Stimulated activated naive CD4-positive, alpha-beta T cell treated with Interleukin-2 at 50 U/mL for 16 hours (primary cell): ENCODE results near the gene ACKR2.

ENCODE experiments used
- DNase-seq: peaks from one replicate; lab custom pipeline; 2025; lab: John Stamatoyannopoulos, UW

Gene ACKR2

DNA sequence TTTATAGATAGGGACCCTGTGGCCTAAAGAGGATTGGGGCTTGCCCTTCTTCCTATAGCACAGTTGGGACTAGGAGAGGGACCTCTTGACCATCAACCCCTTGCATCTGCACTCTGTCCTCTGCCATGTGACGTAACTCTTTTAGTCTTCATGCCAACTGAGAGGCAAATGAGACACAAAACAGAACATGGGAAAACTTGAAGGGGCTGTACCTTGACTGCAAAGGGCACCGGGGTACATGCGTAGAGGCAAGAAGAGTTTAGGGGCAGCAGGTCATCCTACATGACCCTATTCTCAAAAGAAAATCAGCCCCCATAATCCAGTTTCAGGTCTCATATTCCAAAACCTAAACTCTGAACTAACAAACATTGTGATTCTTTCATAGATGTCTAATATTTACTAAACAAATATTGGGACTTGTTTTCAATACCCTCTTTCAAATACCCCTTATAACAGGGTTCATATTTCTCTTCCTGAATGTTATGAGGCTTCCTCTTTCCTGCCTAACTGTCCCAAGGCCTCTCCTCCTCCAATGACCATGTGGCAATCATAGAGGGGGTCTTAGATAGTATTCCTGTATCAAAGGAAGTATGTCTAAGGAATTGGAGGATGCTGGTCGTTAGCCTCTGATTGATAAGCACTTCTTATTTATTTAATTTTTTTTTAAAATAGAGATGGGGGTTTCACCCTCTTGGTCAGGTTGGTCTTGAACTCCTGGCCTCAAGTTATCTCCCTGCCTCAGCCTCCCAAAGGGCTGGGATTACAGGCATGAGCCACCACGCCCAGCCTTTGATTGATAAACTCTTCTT is 20.6 kb downstream of the ACKR2 start:
- DNase-seq: no peak

DNA sequence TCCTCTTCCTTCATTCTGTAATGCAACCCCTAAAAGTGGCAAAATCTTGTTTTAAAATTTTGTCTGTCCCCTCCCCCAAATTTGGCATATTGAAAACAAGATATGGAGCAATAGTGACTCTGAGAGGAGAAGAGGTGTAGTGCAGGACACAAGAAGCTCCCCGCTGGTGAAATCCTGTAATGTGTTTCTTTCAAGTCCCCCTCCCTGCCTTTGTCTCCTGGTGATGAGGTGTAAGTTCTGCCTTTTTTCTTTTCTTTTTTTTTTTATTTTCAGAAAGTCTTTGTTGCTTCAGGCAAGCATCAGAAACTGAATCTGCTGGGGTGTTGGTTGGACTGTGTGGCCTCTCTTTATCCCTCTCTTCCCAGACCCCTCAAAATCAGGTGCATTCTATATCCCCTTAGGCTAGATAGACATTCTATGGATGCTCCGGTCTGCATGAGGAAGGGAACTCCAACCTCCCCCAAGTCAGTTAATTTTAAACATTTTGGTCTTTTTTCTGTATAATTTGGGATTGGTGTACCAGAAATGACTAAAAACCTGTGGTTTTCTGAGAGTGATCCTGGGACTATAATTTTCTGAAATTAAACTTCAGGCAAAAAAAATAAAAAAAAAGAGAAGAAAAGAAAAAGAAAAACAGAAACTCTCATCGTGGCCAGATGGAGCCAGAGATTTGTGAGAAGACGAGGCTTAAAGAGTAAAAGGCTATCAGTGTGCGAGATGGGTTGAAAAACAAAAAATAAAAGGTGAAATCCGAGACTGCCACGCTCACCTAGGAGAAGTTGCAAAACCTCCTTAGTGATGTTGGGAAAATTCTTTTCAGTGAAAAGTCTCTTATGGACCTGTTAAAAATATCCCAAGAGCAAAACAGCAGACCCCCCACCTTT is 21.4 kb downstream of the ACKR2 start:
- no peak for DNase-seq

DNA sequence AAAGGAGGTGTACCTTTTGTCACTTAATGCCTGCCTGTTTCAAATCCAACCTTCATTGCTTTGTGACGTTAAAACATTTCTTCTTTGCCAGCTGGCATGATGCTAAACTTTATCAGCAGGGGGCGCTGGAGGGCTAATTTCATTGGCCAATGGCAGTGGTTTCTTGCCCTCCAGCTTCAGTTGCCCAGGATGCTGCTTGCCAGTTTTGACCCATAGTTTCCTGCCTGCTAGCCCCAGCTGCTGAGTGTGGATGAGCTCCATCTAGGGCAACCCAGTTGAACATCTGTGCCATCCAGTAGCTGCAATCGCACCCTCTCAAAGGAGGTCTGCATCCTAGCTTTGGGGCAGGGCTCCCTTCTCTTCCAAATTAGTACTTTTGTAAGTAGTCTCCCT is 22.1 kb downstream of the ACKR2 start:
- peak; percentile 60 for DNase-seq

DNA sequence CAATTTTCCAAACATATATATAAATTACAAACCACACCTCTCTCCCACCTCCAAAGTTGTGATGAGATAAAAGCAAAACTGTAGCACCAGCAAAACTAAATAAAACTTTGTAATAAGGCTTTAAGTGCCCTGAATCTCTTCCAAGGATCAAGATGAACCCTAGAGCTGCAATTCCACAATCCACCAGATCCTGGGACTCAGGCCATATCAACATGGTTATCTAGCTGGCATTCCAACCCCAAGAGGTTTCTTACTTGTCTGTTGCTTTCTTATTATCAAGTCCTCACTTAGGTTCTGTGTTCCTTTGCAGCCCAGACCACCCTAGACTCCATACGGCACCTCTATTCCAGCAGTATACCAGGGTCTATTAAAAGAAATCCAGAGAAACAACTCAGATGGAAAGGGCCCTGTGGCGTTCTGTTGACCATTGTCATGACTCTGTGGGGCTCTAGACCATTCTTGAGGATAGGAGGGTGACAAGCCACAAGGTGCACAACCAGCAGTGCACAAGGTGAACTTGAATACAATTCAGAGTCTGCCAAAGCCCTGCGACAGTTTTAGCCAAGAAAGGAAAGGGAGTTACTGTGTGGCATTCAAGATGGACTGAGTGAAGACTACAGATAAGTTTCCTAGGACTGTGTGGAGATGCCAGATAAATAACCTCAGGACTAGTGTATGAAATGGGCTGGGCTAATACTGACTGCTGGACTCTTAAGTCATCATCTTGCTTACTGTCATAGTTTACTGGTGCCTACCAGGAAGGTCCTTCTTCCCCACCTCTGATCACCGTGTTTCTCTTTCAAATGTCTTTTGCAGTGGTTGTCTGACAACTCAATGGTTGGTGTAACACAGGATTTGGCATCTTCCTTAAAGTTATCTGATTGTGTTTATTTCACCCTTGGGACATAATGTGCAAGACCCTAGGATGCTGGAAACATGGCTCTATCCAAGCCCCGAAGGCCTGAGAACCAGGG is 27.2 kb downstream of the ACKR2 start:
- no peak for DNase-seq

DNA sequence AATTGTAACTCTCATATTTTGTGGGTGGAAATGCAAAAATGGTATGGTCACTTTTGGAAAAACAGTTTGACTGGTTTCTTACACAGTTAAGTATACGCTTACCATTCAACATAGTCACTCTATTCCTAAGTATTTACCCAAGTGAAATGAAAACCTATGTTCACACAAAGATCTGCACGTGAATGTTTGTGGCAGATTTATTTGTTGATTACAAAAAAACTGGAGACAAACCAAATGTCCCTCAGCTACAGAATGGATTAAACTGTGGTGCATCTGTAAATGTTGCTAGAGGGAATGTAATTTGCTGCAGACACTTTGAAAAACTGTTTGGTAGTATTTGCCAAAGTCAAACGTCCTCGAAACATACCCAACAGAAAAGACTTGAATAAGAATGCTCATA is 29.3 kb downstream of the ACKR2 start:
- DNase-seq: no peak

DNA sequence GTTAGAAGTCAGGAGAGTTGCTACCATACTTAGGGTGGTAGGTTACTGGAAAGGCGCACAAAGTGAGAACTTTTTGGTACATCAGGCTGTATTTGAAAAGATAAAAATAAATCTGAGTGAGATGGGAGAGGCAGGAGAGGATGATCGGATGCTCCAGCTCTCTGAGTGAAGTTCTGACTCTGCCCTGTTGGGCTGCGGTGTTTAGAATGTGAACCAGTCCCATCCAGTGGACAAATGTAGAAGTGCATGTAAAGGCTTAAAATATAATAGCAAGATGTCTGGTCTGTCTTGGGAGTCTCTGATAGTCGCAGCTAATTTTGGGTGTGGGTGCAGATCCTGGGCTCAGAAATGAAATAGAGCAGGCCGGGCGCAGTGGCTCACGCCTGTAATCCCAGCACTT is 30.4 kb downstream of the ACKR2 start:
- DNase-seq: no peak

DNA sequence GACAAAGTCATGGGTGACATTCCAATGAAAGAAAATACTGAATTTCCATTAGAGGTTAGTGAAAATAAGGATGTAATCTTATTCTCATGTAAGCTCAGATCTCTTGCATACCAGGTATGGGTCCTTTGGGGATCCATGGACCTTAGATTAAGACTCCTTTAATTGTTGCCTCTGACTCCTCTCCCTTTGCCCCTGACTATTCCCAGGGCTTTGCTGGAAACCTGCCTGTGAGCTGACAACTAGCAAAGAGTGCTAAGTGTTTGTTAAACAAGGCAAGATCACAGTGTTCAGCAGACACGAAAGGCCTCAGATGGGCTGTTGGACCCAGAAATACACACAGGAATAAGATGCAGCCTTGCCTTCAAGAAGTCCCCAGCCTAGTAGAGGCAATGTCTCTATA is 32.1 kb downstream of the ACKR2 start:
- DNase-seq: no peak

DNA sequence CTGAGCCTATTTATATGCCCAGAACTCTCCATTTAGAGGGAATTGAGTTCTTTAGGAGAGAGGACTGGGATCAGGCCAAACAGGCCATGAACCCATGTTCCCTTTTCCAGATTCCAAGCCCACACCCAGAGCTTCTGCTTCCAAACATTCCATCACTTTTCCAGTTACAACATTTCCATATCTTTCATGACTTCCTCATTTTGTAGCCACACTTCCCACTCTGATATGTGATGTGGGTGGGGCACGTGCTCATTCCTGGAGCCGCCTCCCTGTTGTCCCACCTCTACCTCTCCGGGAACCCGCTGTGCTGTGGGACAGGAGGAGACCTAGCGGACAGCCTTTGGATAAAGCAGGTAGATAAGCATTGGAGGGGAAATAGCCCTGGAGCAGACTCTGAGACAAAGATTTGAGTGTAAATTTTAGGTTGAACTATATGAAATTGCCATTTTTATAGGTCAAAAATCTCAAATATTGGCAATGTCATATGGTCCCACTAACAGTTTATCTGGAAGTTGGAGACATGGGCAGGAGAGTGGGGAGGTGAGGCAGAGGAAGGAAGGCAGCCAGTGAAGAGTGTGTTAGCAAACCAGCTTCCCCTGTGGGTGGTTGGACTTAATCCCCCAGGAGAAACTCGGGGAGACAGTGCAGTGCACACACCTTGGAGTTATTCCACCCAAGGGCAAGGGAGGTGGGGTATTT is 34.6 kb downstream of the ACKR2 start:
- DNase-seq: no peak

DNA sequence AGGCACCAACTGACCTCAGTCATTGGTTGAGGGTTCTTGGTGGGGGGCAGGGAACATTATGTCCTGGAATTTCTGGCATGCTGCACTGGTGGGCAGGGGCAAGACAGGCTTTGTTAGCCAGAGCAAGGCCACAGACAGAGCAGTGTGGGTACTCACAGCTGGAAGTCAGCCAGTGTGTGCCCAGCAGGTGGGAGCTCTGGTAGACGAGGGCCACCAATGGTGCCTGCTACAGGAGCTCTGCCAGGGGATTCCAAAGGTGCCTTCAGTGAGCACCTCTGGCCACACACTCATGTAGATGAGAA is 35.1 kb downstream of the ACKR2 start:
- no peak for DNase-seq

DNA sequence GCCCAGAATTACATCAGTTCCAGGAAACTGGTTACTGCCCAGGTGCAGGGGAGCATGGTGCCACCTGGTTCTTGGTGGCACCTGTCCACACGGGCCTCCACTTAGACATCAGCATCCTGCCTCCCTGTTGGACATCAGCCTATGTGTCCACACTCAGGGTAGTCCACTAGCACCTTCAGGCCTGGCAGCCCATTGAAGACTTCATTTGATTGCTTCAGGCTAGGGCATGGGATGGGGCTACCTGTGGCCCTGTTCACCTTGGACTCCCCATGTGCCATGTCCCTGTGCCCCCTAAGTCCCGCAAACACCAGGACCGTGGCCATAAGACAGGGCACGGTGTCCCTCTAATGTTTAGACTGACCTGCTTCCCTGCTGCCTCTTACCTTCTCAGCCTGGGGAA is 35.6 kb downstream of the ACKR2 start:
- no peak for DNase-seq

DNA sequence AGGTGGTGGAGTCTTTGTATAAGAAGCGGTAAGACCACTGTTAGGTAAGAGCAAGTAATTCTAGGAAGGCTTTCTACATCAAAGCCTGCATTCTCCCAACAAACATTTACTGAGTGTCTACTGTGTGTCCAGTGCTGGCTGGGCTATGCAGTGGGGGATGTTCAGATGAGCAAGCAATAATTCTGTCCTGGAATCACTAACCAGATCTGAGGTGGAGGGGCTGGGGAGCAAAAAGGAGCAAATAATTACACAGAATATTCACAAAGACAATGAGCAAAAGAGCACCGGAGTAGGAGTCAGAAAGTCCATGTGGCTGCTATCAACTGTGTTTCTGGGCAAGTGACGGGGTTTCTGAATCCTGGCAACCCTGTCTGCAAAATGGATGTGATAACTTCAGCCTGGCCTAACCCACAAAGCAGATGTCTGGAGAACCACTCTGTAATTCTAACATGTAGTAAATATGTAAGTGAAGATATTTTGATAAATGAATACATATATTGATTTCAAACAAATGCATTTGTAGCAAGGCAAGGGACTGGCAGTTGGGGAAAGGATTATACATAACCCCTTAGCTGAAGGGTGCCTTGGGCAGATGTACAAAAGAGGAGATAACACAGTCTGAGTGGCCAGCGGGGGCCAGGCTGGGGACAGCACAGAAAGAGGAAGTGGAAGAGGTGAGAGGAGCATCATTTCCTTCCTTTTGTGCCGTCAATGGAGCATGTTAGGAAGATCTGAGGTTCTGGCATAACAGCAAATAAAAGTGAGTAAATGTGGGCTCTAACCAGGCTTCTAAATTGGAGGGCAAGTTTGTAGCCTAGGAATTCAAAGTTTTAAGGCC is 37.7 kb downstream of the ACKR2 start:
- no peak for DNase-seq

DNA sequence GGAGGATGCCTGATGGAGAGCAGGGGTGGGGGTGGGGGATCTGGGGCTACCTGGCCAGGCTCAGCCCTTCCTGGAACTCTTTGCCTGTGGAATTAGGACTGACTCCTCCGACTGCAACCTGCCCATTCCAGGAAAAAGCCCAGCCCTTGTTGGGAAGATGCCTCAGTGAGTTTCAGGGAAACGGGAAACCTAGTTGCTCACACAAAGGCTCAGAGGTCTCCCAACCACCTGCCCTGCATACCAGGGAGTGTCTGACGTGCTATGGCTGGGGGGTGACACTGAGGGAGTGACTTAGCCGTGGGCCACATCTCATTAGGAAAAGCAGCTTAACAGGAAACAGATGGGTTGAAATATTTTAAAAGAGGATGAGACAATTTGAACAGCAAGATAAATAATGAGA is 38.5 kb downstream of the ACKR2 start:
- DNase-seq: no peak

DNA sequence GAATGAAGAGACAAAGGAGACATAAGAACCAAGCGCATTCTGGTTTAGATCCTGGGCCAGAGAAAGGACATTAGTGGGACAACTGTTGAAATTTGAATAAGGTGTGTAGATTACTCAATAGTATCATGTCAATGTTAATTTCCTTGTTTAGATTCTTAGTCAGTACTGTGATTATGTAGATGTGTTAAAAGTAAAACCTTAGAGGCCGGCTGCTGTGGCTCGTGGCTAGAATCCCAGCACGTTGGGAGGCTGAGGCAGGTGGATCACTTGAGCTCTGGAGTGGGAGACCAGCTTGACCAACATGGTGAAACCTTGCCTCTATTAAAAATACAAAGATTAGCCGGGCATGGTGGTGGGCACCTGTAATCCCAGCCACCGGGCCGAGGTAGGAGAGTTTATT is 39.8 kb downstream of the ACKR2 start:
- DNase-seq: no peak

DNA sequence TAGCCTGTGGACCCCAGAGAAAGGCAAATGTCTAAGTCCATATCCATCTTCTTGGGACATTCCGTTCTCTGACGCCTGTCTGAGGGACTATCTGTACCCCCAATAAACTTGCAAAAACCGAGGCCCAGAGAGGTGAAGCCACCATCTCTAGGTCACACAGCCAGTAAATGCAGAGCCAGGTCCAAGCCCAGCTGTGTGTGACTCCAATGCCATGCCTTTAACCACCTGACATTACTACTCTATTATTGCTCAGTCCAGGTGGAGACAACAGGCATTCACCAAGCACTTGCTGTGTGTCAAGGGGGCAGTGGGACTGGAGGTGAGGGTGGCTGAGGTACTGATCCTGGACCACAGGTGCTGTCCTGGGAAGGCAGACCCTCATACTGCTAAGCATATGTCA is 41.0 kb downstream of the ACKR2 start:
- no peak for DNase-seq

DNA sequence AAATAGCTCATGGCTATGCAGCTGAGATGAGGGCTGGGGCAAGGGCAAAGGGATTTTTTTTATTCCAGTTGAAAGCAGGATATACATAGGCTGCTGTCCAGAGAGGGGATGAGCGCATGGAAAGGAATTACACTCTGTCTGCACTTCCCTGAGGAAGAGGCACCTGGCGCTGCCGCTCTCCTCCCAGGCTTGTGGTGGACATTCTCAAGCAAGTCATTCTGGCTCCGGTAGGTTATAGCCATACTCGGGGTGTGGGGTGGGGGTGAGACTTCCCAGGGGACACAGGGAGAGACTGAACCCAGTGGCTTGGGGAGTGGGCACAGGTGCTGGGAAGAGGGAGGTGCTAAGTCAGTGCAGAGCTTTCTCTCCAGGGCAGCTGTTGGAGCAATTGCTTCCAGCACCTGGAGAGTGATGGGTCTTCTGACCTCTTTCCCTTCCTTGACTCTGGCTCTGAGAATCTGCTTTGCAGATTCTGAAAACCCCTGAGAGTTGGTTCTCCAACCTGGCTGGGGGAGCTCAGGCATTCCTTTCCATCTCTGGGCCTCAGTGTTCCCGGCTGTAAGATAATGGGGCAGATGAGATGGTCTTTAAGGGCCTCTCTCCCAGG is 42.1 kb downstream of the ACKR2 start:
- no peak for DNase-seq

DNA sequence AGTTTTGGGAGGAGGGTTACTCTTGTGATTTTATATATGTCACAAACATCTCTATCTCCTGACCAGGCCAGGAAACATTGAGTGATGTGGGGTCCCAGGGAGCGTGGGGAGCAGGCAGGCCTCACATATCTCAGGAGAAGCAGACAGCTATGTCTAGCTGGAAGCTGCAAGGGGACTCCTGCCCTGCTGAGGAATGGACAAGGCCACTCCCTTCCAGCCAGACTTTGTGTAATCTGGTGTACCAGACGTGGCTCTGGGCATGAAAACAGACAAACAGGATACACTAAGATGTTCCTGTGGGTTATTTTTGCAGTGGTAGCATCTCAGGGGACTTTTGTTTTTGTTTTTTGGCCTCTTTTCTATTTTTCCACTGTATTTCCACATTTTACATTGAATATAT is 43.2 kb downstream of the ACKR2 start:
- DNase-seq: no peak

DNA sequence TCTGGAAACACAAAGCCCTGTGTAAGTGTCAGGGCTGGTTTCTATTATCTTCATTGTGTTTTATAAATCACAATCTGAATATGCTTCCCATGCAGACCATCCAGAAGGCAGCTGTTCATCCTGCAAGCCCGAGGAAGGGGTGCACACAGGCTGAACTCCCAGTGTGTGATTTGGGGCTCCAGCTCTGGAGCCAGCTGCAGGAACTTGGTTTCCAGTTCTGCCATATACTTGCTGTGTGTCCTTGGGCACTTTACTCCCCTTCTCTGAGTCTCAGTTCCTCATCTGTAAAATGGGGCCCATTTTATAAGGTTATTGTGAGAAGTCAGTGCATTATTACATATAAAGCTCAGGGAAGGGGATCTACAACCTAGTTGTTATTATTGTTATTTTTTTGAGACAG is 43.8 kb downstream of the ACKR2 start:
- DNase-seq: no peak

DNA sequence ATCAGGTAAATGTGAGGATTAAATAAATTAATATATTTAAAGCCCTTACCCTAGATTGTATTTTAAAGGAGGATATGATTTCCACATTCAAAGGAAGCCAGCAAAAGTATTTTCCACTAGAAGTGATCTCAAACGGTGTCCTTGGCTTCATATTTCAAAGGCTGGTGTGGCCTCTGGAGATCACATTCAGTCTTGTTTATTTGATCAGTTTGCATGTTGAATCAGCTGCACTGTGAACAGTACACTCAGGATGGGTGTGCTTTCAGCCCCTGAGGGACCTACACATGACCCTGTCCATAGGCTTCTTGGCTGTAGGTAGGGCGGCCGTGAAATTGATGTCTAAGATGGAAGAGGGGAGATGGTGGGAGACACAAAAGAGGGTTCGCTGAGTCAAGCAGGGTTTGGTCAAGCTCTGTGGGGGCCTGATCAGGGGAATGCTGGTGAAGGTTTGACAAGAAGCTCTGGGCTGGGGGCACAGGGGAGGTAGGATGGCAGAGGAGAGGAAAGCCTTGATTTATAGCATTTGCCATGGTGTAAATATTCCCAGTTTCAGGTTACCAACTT is 44.6 kb downstream of the ACKR2 start:
- DNase-seq: no peak

DNA sequence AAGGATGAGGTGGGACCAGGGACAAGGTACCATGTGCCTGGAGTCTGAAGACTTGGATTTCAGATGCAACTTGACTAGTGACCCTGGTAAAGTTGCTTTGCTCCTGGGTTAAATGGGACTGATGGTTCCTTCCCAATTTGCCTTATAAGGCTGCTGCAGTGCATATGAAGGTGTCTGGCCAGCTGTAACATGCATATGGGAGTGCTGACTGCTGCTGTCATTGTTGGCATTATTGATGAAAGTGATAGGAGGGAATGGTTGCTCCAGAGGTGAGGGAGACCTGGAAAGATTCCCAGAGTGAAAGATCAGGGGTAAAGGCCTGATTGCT is 45.9 kb downstream of the ACKR2 start:
- no peak for DNase-seq
